ENCODE measurements around the gene CHMP6. TPM values are rescaled to one million over a fixed set of nuclear protein-coding genes. Genes with fewer than 3 reads are reported as not detected.
A peak's percentile ranks its signal among the peaks of the same experiment; 100 is the strongest.

Gene CHMP6
- total and polyA plus RNA-seq, 8 donors = 5.4 to 117 (median 24.5) TPM

DNA sequence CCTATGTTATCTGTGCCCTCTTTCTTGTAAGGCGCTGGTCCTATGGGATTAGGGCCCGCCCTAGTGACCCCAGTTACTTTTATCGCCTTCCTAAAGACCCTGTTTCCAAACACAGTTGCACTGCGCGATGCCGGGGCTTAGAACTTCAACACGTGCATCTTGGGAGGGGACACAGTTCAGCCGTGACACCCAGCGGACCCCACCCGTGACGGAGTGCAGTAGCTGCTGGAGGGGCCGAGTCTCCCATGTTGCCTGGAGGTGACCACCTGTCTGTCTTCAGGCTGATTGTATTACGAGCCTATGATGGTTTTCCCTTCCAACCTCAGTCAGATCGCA, 52.8 kb downstream of the CHMP6 start:
- 60 to 71% (median 65%) methylated on average over 14 of the region's 14 CpGs for WGBS, 5 donors

DNA sequence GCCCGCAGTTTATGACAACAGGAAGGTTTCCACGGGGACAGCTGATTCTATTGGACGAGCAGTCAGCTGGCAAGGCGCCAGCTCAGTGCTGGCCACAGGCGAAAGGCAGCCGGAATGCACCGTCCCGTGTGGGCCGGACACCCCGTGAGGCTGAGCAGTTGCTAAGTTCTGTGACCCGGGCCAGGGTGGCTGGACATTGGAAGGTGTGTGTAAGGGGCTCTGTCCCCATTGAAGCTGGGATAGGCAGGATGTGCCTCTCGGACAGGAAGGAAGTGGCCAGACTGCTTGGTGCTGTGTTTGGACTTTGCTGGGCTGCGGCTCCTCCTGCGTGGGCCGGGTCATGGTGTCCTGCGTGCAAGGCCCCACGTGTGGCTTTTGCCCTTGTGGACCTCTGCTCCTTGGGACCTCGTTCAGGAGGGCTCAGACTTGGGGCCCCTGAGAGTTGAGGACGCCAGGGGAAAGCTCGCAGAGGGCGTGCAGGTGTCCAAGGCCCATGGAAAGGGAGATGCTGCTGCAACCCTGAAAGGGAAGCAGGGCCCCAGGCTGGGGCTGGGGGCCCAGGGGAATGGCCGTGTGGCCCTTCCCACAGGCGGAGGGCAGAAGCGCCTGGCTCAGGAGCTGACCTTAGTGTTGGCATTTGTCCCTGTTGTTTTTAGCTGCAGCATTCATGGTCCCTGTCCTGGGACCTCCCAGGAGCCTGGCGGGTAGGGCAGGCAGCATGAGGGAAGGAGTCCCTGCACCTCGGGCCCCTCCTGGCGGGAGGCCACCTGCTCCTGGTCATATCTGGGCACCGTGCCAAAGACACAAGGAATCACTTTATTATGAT, 53.3 kb downstream of the CHMP6 start:
- intact Hi-C loops (cut with DNase I; ENCODE audit: low total_unique reads) = loop anchor here (5.0 kb wide), 1 partner anchor 42 kb away; no protein-coding TSS in a partner anchor
- DNase-seq = peak; percentile 69 to 91
- no peak overlapping the region for H3K4me3 ChIP-seq
- peak overlapping the region; percentile 16 to 78 (median 73) for H3K27ac ChIP-seq
- H3K36me3 ChIP-seq = no peaks in the 10 kb centered on the region
- WGBS, 5 donors = 26 to 34% (median 29%) methylated on average over 22 to 28 of the region's 28 CpGs
- no peaks in the 10 kb centered on the region for H3K9me3 ChIP-seq
- H3K4me1 ChIP-seq = peaks cover 85 to 100% (median 93%) of the 10 kb centered on the region in 4 donors
- H3K27me3 ChIP-seq = no peaks in the 10 kb centered on the region
- TF ChIP-seq CTCF (IDR thresholded peaks at IDR 0.05) = no peak
- TF ChIP-seq POLR2AphosphoS5 (IDR thresholded peaks at IDR 0.05) = peak in 1 of 3 donors; percentile 12

More for the DNA sequence above, 52.8 kb downstream of the CHMP6 start:
- no peaks in the 10 kb centered on the region for H3K9me3 ChIP-seq
- intact Hi-C loops (cut with DNase I; ENCODE audit: low total_unique reads) = loop anchor here (5.0 kb wide), 1 partner anchor 43 kb away; no protein-coding TSS in a partner anchor
- peaks cover 85 to 100% (median 93%) of the 10 kb centered on the region in 4 donors for H3K4me1 ChIP-seq
- peak overlapping the region; percentile 56 to 78 (median 73) for H3K27ac ChIP-seq
- H3K27me3 ChIP-seq = no peaks in the 10 kb centered on the region
- no peak overlapping the region for H3K4me3 ChIP-seq
- no peak for TF ChIP-seq POLR2A (IDR thresholded peaks at IDR 0.05)
- no peak for TF ChIP-seq CTCF (IDR thresholded peaks at IDR 0.05)
- TF ChIP-seq POLR2AphosphoS5 (IDR thresholded peaks at IDR 0.05) = no peak
- TF ChIP-seq EP300 (IDR thresholded peaks at IDR 0.05) = no peak
- H3K36me3 ChIP-seq = peaks cover 0 to 3% (median 0%) of the 10 kb centered on the region in 4 donors
- DNase-seq = no peak

DNA sequence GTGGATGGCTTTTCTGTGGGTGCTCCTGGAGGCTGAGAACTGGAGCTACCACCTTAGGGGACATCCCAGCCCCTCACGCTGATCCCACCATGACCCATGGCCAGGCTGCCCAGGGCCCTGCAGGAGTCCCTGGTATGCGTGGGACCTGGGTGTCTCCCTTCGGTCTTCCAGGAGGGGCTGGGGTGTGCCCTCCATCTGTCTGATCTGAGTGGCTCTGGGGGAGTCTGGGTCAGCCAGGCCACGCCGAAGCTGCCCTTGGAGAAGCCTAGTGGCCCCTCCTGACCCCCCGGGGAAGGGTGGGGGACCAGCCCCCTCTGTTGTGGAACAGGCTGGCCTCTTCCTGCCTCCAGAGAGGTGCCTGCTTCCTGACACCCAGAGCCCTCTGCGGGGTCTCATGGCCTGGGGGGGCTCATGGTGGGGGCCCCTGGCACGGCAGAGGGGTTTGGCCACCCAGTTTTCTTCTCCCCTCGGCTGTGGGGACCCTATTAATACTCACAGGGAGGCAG, 54.0 kb downstream of the CHMP6 start:
- H3K36me3 ChIP-seq = no peaks in the 10 kb centered on the region
- TF ChIP-seq POLR2AphosphoS5 (IDR thresholded peaks at IDR 0.05) = no peak
- TF ChIP-seq CTCF (IDR thresholded peaks at IDR 0.05) = no peak
- TF ChIP-seq EP300 (IDR thresholded peaks at IDR 0.05) = no peak
- TF ChIP-seq POLR2A (IDR thresholded peaks at IDR 0.05) = no peak
- H3K9me3 ChIP-seq = no peaks in the 10 kb centered on the region
- peaks cover 85 to 100% (median 92%) of the 10 kb centered on the region in 4 donors for H3K4me1 ChIP-seq
- H3K4me3 ChIP-seq = no peak overlapping the region
- intact Hi-C loops (cut with DNase I; ENCODE audit: low total_unique reads) = no loop called here
- H3K27ac ChIP-seq = peak overlapping the region in 4 of 5 donors; percentile 70 to 78 (median 73)
- H3K27me3 ChIP-seq = no peaks in the 10 kb centered on the region
- 59 to 78% (median 68%) methylated on average over 8 to 9 of the region's 9 CpGs for WGBS, 5 donors
- DNase-seq = no peak

- intact Hi-C loops (cut with DNase I; ENCODE audit: low total_unique reads) = no loop called here
- WGBS, 5 donors = 83 to 92% (median 86%) methylated on average over 12 to 17 of the region's 17 CpGs
- no peak for DNase-seq
- no peak overlapping the region for H3K4me3 ChIP-seq
- no peaks in the 10 kb centered on the region for H3K27me3 ChIP-seq
- H3K36me3 ChIP-seq = no peaks in the 10 kb centered on the region
- TF ChIP-seq POLR2A (IDR thresholded peaks at IDR 0.05) = no peak
- TF ChIP-seq EP300 (IDR thresholded peaks at IDR 0.05) = no peak
- TF ChIP-seq CTCF (IDR thresholded peaks at IDR 0.05) = no peak
- TF ChIP-seq POLR2AphosphoS5 (IDR thresholded peaks at IDR 0.05) = no peak
- no peaks in the 10 kb centered on the region for H3K9me3 ChIP-seq
- H3K4me1 ChIP-seq = peaks cover 85 to 100% (median 92%) of the 10 kb centered on the region in 4 donors
- peak overlapping the region in 4 of 5 donors; percentile 70 to 81 (median 73) for H3K27ac ChIP-seq
These were observed 54.6 kb downstream of the CHMP6 start for GRCh38 chr17:81046132-81046769.
